ENCODE data around the gene C1orf21.
A peak's percentile ranks its signal among the peaks of the same experiment; 100 is the strongest.

C1orf21 gene

GRCh38 chr1:184464757-184465156 lies 77.9 kb downstream of the C1orf21 start:
- no peak overlapping the region for H3K4me3 ChIP-seq (replicated peaks; ENCODE audit: low read depth, low read length)
- no peak for DNase-seq (ENCODE audit: low read depth)
- no peak for TF ChIP-seq CTCF (IDR thresholded peaks at IDR 0.05; ENCODE audit: low read length, missing control alignments)

- no peak overlapping the region for H3K4me3 ChIP-seq (replicated peaks; ENCODE audit: low read depth, low read length)
- DNase-seq (ENCODE audit: low read depth), result peak; percentile 4
- TF ChIP-seq CTCF (IDR thresholded peaks at IDR 0.05; ENCODE audit: low read length, missing control alignments), result no peak
Observed at GRCh38 chr1:184465489-184466146, 78.8 kb downstream of the C1orf21 start.

- DNase-seq (ENCODE audit: low read depth), result no peak
- no peak for TF ChIP-seq CTCF (IDR thresholded peaks at IDR 0.05; ENCODE audit: low read length, missing control alignments)
- no peak overlapping the region for H3K4me3 ChIP-seq (replicated peaks; ENCODE audit: low read depth, low read length)
Observed at GRCh38 chr1:184467295-184467694, 80.5 kb downstream of the C1orf21 start.

GRCh38 chr1:184469396-184469795 lies 82.6 kb downstream of the C1orf21 start:
- no peak for DNase-seq (ENCODE audit: low read depth)
- H3K4me3 ChIP-seq (replicated peaks; ENCODE audit: low read depth, low read length), result no peak overlapping the region
- no peak for TF ChIP-seq CTCF (IDR thresholded peaks at IDR 0.05; ENCODE audit: low read length, missing control alignments)

- no peak overlapping the region for H3K4me3 ChIP-seq (replicated peaks; ENCODE audit: low read depth, low read length)
- no peak for DNase-seq (ENCODE audit: low read depth)
- TF ChIP-seq CTCF (IDR thresholded peaks at IDR 0.05; ENCODE audit: low read length, missing control alignments), result no peak
Observed at GRCh38 chr1:184471686-184472085, 84.9 kb downstream of the C1orf21 start.

- no peak overlapping the region for H3K4me3 ChIP-seq (replicated peaks; ENCODE audit: low read depth, low read length)
- TF ChIP-seq CTCF (IDR thresholded peaks at IDR 0.05; ENCODE audit: low read length, missing control alignments), result no peak
- DNase-seq (ENCODE audit: low read depth), result no peak
Observed at GRCh38 chr1:184472136-184472535, 85.3 kb downstream of the C1orf21 start.
